ENCODE data around the gene HOMER2. TPM values are rescaled to one million over a fixed set of nuclear protein-coding genes. Genes with fewer than 3 reads are reported as not detected.

The HOMER2 gene
- 0.53 and 1.2 TPM in 2 replicates for total RNA-seq

GRCh38 chr15:82952158-82953081, at the start of gene HOMER2:
Gene HOMER2 (minus strand): TSS chr15:82952720. CDS start chr15:82952535, 185 bp downstream.

GRCh38 chr15:82985688-82986441, 33.3 kb upstream of the HOMER2 start, which contains the start of gene RAMAC:
Gene RAMAC (plus strand): TSS chr15:82986210. CDS start chr15:82989019, 2,809 bp downstream.

GRCh38 chr15:82809308-82810060, 143.0 kb downstream of the HOMER2 start, which contains the start of gene WHAMM:
Gene WHAMM (plus strand): TSS chr15:82809628. CDS start chr15:82809727, 99 bp downstream.

GRCh38 chr15:82805994-82806406, 146.5 kb downstream of the HOMER2 start, which contains the start of gene FSD2:
Gene FSD2 (minus strand): TSS chr15:82806069. CDS start chr15:82787390, 18,679 bp downstream.

Other genes with a start within 250 kb of the HOMER2 start
- not detected in 2 replicates for gene AP3B2, start 242.8 kb downstream of the HOMER2 start, total RNA-seq
- under 0.01 TPM in 1 of 2 replicates, not detected in the other for gene FSD2, start 146.7 kb downstream of the HOMER2 start, total RNA-seq
- 6.4 and 10.1 TPM in 2 replicates for gene WHAMM, start 143.1 kb downstream of the HOMER2 start, total RNA-seq
- gene RAMAC, start 33.5 kb upstream of the HOMER2 start, total RNA-seq = 20.2 and 21.8 TPM in 2 replicates
- gene C15orf40, start 58.9 kb upstream of the HOMER2 start, total RNA-seq = 10.7 and 12.2 TPM in 2 replicates
- 141 and 147 TPM in 2 replicates for gene BTBD1, start 114.5 kb upstream of the HOMER2 start, total RNA-seq
- 20.4 and 42.3 TPM in 2 replicates for gene TM6SF1, start 154.9 kb upstream of the HOMER2 start, total RNA-seq